GM21367 (cell line): ENCODE measurements around the gene FAM193A.
"Not testable (repeated sequence)": the region's sequence is repeated elsewhere in the genome, so short reads cannot be mapped to it uniquely, and the experiment has no call there.

Experiments used
- ATAC-seq: cut with Tn5 transposase; IDR thresholded peaks from one replicate; pipeline ENCODE4 v1.9.1; 2021; ENCODE audit not compliant: unreplicated experiment

Gene FAM193A

DNA sequence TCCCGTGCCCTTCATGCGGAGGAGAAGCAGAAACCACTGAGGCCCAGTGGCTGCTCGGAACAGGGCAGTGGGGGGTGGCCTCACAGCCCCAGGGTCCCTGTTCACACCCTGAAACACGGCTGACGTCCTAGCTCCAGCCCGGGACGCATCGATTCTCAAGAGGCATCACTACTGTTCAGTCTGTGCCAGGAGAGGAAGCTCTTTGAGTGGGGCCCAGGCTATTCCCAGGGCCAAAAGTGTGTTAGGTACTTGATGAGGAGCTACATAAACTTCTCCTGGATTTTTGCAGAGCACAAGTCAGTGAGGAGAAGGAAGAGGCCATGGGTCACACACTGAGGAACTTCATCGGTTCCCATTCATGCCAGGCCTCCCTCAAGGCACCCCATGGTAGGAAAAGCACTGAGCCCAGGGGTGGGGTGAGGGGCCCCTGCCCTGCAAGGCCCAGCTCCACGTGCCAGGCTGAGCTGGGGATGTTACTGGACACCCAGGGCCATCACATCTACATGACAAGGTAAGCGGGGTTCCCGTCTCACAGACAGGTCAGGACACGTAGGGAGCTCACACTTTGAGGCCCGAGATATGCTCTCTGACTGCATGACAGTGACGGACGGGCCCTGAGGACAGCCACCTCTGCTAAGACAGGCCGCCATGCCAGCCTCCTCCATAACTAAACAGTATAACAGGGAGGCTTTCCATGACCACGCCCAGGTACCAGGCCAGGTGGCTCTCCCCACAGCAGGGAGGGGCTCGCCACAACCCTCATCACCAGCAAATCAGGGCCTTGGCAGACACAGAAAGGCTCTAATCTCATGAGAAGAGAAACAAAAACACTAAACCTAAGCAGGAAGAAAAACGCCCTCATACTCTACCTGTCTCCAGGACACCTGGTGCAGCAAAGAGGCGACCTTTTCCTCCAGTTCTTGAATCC, 207.3 kb downstream of the FAM193A start:
- no peak for ATAC-seq

DNA sequence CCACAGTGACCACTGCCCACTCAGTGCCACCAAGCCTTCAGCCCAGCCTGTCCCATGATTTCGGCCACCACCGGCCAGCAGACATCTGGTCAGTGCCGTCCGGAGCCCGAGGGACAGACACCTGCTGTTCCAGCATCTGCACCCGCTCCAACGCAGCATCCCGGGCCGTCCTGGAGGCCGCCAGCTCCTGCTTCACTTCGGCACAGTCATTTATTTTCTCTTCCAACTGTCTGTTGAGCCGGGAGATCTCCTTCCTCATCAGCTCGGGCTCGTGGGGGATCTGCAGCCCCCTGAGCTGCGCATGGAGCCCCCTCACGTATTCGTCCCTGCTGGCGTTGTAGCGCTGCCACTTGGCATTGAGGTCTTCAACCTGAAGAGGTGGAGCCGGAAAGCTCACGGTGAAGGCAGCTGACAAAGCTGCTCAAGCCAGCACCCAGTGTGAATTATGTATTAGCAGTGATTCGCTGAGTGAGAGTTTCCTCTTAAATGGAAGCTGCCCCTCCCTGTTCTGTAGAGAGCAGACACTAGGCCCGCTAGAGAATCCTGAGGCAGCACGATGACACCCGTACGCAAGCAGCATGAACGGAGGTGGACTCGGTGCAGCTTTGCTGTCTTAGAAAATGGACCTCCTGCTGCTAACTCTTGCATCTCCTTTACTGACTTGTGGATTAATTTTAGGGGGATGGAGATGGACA, 208.3 kb downstream of the FAM193A start:
- no peak for ATAC-seq

DNA sequence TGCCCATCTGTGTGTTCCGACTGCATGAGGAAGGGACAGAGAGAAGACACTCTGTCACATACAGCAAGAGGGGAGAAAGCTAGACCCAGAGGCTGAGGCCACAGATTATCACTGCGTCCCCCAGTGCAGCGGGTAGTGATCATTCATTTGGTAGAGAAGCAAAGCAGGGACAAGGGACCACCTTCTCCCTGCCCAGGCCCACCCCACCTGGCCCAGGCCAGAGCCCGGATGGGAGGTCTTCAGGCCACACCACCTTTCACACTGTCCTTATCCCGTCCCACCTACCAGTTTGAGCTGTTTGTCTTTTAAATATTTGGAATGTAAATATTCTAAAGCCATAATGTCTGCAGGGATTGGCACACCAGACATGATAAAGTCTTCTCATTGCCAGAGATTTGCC, 209.1 kb downstream of the FAM193A start:
- no peak for ATAC-seq

DNA sequence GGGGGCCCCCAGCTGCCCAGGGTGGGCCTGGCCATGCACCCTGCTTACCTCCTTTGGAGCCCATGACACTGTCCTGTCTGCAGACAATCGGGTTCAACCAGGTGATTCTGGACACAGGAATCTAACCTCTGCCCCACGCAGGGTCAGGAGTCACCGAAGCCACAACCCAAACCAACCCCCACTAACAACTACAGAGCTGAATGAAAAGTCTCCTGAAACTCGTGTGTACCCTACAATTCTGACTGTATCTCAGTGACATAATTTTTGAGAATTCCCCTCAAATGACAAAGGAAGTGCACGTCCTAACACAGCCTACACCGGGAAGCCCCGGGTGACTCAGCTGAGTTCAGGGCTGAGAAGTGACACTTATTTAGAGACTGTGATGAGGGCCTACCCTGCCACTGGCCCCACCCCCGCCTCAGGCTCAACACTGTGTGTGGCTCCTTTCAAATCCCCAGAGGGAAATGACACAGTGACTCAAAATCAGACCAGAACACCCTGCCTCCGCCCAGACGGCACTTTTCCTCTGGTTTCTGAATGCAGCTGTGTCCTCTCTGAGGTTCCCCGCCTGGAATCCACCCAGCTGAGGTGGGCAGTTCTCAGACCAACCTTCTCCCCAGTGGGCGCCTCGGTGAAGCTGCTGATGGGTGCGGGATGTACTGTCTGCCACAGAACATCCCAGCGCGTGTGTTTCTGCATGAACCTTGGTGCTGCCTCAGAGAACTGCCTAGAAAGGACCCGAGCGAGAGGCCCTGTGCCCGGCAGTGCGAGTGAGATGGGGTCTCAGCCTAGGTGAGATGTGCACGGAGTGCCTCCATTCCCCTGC, 209.7 kb downstream of the FAM193A start:
- peak; percentile 85 for ATAC-seq

DNA sequence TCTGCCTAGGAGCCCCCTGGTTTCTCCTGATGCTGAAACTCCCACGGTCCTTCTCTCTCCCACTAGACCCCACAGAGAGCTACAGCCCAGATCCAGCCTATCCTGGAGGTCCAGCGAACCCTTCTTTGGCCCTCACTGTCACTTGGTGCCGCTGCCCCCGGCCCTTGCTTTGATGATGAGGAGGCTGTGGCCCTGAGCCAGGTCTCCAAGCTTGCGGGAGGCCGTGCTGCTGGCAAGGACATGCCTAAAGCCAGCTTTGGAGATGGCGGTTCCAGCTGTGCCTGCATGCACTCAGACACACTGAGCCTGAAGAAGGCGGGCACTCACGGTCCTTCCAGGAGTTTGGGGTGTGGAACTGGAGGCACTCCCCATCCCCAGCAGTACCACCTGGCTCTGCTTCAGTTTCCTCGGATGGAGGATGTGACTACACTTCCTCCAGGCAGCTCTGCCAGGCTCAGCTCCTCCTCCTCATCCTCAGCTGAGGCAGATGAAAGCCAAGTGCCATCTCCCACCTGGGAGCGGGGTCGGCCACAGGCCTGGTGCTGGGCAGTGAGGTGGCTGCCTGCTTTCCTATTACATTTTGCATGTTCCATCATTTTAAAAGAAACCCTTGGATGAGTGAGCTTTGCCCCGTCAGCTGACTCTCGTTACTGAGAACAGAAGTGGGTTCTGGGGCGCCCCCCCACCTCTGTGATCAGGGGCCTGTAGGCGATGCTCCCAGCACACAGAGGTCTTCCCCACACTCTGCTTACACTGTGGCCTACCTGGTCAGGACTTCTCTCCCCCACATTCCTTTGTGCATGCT, 210.6 kb downstream of the FAM193A start:
- no peak for ATAC-seq

DNA sequence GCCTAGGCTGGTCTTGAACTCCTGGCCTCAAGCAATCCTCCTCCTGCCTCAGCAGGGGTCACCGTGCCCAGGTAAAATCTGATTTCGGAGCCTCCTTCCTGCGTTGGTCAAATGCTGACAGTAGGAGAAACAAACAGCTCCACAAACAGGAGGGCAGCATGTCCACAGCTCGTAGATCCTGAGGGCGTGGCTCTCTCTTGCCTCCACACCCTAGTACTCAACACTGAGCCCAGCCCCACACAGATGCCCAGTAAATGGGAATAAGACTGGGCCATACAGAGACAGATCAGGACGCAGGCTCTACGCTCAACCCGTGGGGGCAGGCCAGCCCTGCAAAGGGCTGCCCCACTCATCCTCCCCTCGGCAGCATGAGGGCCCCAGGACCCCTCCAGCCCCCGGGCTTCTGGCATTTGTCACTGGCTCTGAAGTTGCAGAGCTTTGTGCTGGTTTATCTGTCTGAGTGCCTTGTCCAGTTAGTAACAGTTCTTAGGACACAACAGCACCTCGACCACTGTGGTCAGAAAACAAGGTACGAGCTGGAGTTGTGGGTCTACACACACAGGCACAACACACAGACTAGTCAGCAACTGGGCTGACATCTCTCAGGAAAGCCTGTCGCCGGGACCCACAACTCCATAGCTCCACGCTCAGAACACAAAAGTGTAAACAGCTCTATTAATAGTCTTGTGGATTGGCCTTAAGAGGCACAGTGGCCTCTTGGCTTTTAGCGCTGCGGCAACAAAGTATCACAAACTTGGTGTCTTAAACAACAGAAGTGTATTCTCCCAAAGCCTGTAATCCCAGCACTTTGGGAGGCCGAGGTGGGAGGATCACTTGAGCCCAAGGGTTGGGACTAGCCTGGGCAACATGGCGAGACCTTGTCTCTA, 214.5 kb downstream of the FAM193A start:
- ATAC-seq, result no peak

DNA sequence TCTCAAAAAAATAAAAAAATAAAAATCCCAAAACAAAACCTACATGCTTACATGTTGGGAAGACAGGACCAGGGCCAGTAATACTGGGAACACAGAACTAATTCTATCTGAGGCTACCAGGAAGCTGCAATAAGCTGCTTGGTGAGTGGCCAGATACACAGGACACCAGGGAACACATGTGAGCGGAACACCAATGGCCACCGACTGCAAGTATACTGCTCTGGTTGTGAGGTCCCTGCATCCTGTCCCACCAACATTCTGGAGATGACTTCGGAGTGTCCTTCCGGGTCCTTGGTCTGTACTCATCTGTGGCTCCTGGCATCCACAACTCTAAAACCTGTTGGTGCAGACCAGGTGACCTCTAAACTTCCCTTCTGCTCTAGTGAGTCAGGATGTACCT, 217.0 kb downstream of the FAM193A start:
- no peak for ATAC-seq

DNA sequence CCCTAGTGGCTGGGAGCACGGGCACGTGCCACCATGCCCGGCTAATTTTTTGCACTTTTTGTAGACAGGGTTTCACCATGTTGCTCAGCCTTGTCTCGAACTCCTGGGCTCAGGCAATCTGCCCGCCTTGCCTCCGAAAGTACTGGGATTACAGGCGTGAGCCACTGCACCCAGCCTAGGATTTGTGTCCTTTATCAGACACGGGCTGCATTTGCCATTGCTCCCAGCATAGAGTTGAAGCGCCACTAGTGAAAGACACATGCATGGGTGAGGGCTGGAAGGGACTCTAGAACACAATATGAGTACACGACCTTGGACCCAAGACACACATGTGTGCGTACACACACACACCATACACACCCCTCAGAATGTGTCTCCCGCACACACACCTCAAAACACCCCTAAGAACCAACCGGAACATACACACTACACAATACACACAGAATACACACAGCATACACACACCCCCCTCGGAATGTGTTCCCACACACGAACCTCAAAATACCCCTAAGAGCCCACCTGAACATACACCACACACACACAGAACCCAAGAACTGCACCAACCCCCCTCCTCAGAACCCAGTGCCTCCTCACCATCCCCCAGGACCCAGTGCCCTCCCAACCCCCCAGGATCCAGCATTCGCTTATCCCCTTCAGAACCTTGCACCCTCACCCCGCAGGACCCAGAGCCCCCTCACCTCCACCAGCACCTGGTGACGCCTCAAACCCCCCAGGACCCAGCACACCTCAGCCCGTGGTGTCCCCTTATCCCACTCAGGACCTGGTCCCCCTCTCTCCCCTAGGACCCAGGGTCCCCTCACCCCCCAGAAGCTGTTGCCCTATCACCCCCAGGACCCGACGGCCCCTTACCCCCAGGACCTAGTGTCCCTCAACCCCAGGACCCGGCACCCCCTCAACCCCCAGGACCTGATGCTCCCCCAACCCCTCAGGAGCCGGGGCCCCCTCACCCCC, 218.7 kb downstream of the FAM193A start:
- no peak for ATAC-seq

DNA sequence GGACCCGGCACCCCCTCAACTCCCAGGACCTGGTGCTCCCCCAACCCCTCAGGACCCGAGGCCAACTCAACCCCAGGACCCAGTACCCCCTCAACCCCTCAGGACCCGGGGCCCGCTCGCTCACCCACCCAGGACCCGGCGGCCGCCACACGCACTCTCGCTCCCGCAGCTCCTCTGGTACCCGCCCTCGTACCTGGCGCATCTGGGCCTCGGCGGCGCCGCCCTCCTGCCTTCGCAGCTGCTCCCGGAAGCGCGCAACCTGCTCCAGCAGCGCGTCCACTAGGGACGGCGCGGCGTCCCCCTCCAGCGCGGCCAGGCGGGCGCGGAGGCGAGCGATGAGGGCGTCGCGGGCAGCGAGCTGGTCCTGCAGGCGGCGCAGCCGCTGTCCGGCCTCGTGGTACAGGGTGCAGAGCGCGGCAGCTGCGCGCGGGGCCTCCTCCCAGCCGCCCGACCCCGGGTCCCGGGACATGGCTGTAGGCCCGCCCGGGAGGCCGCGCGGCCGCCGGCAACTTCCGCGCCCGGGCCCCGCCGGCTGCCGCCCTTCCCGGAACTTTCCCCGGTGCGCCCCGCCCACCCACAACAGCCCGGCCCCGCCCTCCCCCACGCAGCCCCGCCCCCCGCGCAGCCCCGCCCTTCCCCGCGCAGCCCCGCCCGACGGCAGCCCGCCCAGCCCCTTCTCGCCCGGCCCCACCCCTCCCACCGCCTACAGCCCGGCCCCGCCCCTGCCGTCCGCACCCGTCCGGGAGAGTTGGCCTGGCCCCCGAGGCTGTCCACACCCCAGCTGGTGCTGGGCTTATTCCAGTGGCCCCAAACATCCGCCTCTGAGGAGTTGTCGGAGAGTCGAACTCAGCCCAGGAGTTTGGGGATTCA, 219.6 kb downstream of the FAM193A start, which contains the start of gene TNIP2:
TSS of gene TNIP2 (minus strand) at position 516 of the 870 bp plus-strand sequence. CDS start at position 469, 47 bp downstream.
- ATAC-seq, result peak; percentile 47

DNA sequence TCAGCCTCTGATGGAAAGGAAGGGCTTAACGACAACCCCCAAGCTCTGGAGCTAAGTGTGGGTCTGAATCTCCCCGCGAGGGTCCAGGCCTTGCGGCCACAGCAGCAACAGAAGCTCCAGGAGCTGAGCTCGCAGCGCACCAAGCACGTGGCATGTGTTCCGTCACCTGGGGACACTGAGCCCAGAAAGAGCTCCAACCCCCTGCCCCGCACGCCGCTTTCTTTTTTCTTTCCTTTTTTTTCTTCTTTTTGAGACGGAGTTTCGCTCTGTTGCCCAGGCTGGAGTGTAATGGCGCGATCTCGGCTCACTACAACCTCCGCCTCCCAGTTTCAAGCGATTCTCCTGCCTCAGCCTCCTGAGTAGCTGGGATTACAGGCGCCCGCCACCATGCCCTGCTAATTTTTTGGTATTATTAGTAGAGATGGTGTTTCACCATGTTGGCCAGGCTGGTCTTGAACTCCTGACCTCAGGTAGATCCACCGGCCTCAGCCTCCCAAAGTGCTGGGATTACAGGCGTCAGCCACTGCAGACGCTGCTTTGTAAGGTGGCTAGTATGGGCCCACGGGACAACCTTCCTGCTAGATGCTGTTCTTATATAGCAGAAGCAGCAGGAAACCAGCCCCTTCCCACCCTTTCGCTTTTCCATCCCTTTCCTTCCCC, 220.4 kb downstream of the FAM193A start:
- ATAC-seq, result no peak

DNA sequence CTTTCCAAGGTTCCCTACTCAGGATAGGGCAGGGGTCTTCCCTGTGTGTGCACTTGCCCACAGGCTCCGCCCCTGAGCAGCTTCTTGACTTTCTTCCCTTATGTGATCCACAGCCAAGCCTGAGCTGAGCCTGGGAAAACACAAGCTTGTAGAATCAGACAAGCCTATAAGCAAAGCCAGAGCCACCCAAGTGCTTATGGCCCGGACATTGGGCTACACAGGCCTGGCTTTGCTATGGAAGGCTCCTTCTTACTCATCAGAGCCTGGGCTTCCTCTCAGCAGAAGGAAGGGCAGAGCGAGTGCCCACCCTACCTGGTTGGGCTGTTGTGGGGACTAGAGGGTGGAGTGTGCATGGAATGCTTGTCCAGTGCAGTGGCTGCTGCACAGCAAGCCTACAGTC, 221.0 kb downstream of the FAM193A start:
- no peak for ATAC-seq

DNA sequence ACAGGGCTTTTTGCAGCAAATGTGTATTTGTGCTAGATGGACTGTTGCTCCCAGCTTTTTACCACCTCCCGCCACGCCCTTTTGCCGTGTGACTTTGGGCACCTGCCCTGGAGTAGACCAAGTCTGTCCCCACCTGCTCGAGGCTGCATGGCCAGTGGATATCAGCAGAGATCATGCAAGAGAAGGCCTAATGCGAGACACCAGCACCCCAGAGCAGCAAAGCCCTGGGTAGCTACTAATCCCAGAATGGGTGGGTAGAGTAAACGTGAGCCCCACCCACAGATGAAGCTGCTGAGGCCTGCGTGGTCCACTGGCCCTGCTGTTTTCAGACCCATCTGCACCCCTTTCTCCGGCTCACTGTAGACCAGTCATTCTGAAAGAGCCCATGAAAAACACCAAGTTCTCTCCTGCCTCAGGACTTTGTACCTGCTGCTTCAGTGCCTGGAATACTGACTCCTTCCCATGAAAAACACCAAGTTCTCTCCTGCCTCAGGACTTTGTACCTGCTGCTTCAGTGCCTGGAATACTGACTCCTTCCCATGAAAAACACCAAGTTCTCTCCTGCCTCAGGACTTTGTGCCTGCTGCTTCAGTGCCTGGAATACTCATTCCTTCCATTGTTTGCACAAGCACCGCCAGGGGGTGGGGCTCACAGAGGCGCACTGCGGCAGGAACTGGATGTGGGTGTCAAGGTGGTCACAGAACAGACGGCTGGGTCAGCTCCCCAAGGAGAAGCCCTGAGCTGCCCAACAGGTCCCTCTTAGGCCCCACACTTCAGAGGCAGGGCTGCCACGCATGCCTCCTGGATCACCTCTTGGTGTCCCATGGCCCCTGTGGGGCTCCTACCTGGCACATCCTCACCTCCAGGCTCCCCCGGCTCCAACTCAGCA, 224.8 kb downstream of the FAM193A start:
- no peak for ATAC-seq

DNA sequence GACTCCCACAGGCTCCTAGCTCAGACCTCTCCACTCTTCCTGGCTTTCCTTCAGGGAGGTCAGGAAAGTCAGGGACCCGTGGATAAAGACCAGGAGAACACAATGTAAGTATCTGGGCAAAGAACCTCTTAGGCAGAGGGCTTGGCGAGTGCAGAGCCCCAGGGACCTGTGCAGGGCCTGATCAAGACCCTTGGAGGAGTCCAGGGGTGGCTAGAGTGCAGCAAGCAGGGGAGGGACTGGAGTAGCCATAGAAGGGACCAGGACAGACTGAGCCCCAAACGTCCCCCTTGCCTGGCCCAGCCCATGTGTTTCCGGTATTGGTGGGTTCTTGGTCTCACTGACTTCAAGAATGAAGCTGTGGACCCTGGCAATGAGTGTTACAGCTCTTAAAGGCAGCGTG, 225.6 kb downstream of the FAM193A start:
- ATAC-seq, result no peak

DNA sequence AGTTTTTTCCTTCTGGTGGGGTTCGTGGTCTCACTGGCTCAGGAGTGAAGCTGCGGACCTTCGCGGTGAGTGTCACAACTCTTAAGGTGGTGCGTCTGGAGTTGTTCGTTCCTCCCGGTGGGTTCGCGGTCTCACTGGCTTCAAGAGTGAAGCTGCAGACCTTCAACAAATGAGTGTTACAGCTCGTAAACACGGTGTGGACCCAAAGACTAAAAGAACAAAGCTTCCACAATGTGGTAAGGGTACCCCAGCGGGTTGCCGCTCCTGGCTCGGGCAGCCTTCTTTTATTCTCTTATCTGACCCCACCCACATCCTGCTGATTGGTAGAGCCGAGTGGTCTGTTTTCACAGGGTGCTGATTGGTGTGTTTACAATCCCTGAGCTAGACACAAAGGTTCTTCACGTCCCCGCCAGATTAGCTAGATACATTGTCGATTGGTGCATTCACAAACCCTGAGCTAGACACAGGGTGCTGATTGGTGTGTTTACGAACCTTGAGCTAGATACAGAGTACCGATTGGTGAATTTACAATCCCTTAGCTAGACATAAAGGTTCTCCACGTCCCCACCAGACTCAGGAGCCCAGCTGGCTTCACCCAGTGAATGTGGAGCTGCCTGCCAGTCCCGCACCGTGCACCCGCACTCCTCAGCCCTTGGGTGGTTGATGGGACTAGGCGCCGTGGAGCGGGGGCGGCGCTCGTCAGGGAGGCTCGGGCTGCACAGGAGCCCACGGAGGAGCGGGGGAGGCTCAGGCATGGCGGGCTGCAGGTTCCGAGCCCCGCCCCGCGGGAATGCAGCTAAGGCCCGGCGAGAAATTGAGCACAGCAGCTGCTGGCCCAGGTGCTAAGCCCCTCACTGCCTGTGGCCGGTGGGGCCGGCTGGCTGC, 226.3 kb downstream of the FAM193A start:
- ATAC-seq, result not testable (repeated sequence)

DNA sequence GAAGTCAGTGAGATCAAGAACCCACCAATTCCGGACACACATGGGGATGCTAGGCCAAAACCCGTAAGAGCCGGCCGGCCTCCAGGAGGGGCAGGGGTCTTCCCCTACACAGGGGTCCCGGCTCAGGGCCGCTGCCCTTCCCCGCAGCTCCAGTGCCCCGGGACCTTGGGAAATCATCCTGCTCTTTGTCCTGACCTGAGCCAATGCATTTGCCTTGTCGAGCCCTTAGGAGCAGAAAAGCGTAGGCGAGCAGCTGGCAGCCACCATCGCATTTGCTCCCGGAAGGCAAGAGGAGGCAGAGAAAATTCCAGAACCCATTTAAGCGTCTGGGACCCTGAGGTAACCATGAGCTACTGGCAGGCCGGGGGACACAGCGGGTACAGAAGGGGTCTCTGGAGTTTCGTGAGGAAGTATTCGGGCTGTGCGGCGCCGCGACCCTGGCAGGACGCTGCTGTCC, 227.1 kb downstream of the FAM193A start:
- ATAC-seq, result no peak
